PFSK-1 (cell line): Measurements from ENCODE around the gene HOATZ.
A peak's percentile ranks its signal among the peaks of the same experiment; 100 is the strongest.

Experiments
- FOXP2 ChIP-seq: optimal IDR thresholded peaks from 2 replicates; pipeline ENCODE3; 2011; ENCODE audit warnings: borderline replicate concordance, control low read depth, inconsistent platforms; ENCODE audit not compliant: insufficient read depth; ENCODE audit errors: extremely low read length, extremely low read depth
- POLR2AphosphoS5 ChIP-seq: IDR thresholded peaks from 2 replicates; pipeline ENCODE4 v1.6.1; 2012; ENCODE audit warnings: low read depth, mild to moderate bottlenecking, control low read depth, low read length, moderate library complexity
- REST ChIP-seq, 2 experiments: IDR thresholded peaks; 2 replicates each; pipeline versions ENCODE4 v1.6.1 to v1.8.0; 2011 to 2012; ENCODE audit warnings: low read depth in 2 of 2, low read length in 2 of 2, control low read depth in 1 of 2, inconsistent platforms in 1 of 2, mild to moderate bottlenecking in 1 of 2, moderate library complexity in 1 of 2; ENCODE audit not compliant: insufficient read depth in 1 of 2
- SIN3A ChIP-seq: IDR thresholded peaks from 2 replicates; pipeline ENCODE4 v1.6.1; 2012; ENCODE audit warnings: mild to moderate bottlenecking, low read length, moderate library complexity, borderline replicate concordance; ENCODE audit not compliant: insufficient read depth
- TAF1 ChIP-seq: IDR thresholded peaks from 2 replicates; pipeline ENCODE4 v1.6.1; 2012; ENCODE audit warnings: low read length, control low read depth, borderline replicate concordance; ENCODE audit not compliant: insufficient read depth

HOATZ gene

DNA sequence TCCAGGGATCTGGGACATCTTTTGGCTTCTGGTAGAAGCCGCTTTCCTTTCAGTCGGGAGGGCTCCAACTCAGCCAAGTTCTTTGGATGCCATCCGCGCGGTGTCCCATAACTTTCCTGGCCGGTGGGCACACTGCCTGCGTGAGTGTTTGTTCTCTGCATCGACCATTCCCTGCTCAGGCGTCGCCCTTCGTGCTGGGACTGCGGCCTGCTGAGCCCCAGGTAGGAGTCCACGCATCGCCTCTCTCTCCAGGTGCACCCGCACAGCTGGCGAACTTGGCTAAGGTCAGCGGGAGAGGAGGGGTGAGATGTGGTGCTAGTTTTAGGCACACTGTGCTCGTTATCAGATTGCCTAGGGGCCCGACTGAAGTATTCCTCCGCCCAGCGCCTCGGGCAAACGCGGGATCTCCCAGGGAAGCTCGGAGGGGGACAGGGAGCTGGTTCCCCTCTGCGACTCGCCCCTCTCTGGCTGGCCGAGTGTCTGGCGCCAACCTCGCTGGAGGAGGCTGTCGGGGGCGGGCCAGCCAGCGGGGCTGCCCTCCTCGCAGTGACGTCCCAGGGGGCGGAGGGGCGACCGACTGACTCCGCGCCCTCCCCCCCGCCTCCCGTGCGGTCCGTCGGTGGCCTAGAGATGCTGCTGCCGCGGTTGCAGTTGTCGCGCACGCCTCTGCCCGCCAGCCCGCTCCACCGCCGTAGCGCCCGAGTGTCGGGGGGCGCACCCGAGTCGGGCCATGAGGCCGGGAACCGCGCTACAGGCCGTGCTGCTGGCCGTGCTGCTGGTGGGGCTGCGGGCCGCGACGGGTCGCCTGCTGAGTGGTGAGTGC, 25.7 kb downstream of the HOATZ start, which contains the start of gene LAYN:
LAYN (plus strand) TSS at position 607 of the 823 bp plus-strand sequence; CDS start at position 731, 124 bp downstream.
- TF ChIP-seq FOXP2 (no peak), REST (IDR thresholded peaks at IDR 0.05; ENCODE audit: insufficient read depth in 1 of 2, low read depth in 2 of 2, low read length in 2 of 2) (no peak), POLR2AphosphoS5 (no peak), TAF1 (no peak), SIN3A (no peak)

- TF ChIP-seq POLR2AphosphoS5 (no peak), TAF1 (no peak), REST (IDR thresholded peaks at IDR 0.05; ENCODE audit: insufficient read depth in 1 of 2, low read depth in 2 of 2, low read length in 2 of 2) (no peak), FOXP2 (no peak), SIN3A (no peak)
Observed at GRCh38 chr11:111540937-111541253, 26.3 kb downstream of the HOATZ start.

DNA sequence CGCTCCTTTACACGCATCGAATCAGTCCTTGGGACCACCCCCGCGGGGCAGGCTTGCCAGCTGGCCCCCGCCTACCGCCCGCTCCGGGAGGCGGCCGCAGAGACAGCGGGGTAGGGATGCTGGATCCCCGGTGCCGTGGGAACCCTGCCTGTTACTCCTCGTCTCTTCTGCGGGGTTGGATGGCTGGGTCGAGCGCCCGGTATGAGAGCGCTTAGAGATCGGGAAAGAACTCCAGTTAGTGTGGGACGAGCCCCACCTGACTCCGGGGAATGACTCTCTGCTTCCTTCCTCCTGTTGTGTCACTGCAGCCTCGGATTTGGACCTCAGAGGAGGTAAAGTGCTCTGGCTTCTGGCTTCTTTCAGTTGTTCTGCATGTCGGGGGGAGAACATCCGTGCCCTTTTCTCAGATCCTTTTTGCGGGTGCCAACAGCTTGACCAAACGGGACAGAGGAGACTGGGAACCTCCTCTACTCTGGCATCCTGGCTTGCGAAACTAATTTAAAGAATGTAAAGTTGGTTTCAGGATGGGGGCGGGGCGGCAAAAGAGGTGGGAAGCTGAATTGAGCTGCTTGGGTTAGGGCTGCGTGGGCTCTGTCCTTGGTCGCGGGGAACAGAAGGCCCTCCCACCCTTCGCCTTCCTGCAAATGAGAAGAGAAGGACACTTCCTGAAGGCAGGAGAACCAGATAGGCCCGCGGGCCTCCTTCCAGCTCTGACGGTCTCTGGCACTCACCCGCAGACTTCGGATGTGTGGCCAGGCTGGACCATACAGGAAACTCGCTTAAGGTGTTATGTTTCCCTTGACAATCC, 26.9 kb downstream of the HOATZ start:
- TF ChIP-seq REST (IDR thresholded peaks at IDR 0.05; ENCODE audit: insufficient read depth in 1 of 2, low read depth in 2 of 2, low read length in 2 of 2) (peak; percentile 54 to 67; a peak in 2 of 4 replicates), FOXP2 (no peak)

GRCh38 chr11:111542606-111543275, 28.2 kb downstream of the HOATZ start:
- no peak for TF ChIP-seq REST (IDR thresholded peaks at IDR 0.05; ENCODE audit: insufficient read depth in 1 of 2, low read depth in 2 of 2, low read length in 2 of 2)
- no peak for TF ChIP-seq POLR2AphosphoS5
- TF ChIP-seq SIN3A: no peak
- TF ChIP-seq TAF1: no peak
- no peak for TF ChIP-seq FOXP2
